Measurements from ENCODE around the gene BPTF. TPM values are rescaled to one million over a fixed set of nuclear protein-coding genes. Genes with fewer than 3 reads are reported as not detected.
"Not testable (repeated sequence)": the region's sequence is repeated elsewhere in the genome, so short reads cannot be mapped to it uniquely, and the experiment has no call there.

Gene BPTF
- total and polyA plus RNA-seq, 4 experiments from 2014 or later: 2.4 to 187 (median 106) TPM

DNA sequence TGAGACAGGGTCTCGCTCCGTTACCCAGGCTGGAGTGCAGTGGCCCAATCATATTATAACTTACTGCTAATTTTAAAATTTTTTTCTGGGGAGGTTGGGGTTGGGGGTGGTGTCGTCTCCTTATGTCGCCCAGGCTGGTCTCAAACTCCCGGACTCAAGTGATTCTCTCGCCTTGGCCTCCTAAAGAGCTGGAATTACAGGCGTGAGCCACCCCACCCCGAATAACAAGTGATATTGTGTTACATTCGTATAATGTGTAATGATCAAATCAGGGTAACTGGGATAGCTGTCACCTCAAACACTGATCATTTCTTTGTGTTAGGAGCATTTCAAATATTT is 194.0 kb downstream of the BPTF start:
- Mint-ChIP-seq H3K4me1 (peaks cover 8 to 26% (median 21%) of the 10 kb centered on the region in 4 donors), H3K27me3 (peaks cover 0 to 4% of the 10 kb centered on the region in 2 donors), H3K36me3 (peaks cover 0 to 10% of the 10 kb centered on the region in 2 donors), H3K4me3 (peak overlapping the region; percentile 84 to 94 (median 90)), H3K27ac (peak overlapping the region in 5 of 7 donors; percentile 91 to 100 (median 98)), H3K9me3 (peaks cover 0 to 13% (median 1%) of the 10 kb centered on the region in 8 donors)
- peak overlapping the region; percentile 62 for H3K27ac ChIP-seq (ENCODE audit: low read depth, low read length)
- CTCF ChIA-PET (ENCODE audit: partially characterized antibody): interaction anchor here (0.9 to 1.6 kb wide), 10 partner anchors 8 to 445 kb away, joined by 3 to 11 read pairs (median 4); no protein-coding TSS in a partner anchor
- DNase-seq: no peak
- no peaks in the 10 kb centered on the region for H3K36me3 ChIP-seq (ENCODE audit: insufficient read depth, low read length)
- peak overlapping the region in 1 of 2 donors; percentile 65 for H3K4me3 ChIP-seq (ENCODE audit: low read length in 2 of 2)
- intact Hi-C loops (cut with micrococcal nuclease): loop anchor here (2.0 kb wide), 1 partner anchor 25 kb away; no protein-coding TSS in a partner anchor
- POLR2A ChIA-PET (ENCODE audit: partially characterized antibody): interaction anchor here (0.6 to 1.7 kb wide), 8 partner anchors 17 to 438 kb away, joined by 3 to 20 read pairs (median 4); partner anchors contain the start of genes ARSG, C17orf58, KPNA2 and SLC16A6
- H3K27me3 ChIP-seq (ENCODE audit: insufficient read depth, low read length): no peaks in the 10 kb centered on the region
- H3K4me1 ChIP-seq (ENCODE audit: insufficient read depth, low read length): peaks cover 15% of the 10 kb centered on the region
- no peaks in the 10 kb centered on the region for H3K9me3 ChIP-seq (ENCODE audit: control insufficient read depth in 1 of 2, low read length in 2 of 2)

DNA sequence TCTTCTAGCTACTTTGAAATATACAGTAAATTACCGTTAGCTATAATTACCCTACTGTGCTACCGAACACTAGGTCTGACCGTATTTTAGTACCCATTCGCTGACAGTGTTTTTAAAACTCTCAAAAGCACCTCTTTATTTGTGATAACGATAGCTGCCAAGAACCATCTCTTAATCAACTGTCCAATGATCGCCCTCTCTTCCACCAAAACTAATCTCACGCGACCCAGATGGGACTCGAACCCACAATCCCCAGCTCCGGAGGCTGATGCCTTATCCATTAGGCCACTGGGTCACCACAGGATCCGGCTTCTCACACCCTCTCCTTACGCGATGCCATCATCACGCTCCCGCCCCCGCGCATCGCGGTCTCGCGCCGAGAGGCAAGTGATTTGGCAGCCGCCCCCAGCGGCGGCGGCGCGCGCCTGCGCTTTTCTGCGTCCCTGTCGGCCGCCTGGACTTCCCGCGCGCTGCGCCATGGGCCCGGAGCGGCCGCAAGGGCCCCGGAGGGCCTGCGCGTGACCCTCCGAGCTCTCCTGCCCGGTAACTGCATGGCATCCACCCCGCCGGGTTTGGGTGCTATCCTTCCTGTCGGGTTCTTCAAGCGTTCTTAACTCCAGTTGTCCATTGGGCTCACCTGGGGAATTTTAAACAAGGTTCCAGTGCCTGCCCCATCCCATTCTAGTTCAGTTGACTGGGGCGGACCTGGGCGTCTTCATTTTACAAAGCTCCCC is 194.5 kb downstream of the BPTF start:
- no peaks in the 10 kb centered on the region for H3K27me3 ChIP-seq (ENCODE audit: insufficient read depth, low read length)
- ChIA-PET CTCF (ENCODE audit: partially characterized antibody) (interaction anchor here (0.6 to 1.6 kb wide), 12 partner anchors 8 to 445 kb away, joined by 3 to 11 read pairs (median 4); partner anchors contain the start of gene KPNA2), POLR2A (ENCODE audit: partially characterized antibody) (interaction anchor here (0.6 to 1.7 kb wide), 11 partner anchors 12 to 437 kb away, joined by 3 to 20 read pairs (median 3); partner anchors contain the start of genes ARSG, C17orf58, KPNA2 and SLC16A6)
- H3K4me1 ChIP-seq (ENCODE audit: insufficient read depth, low read length): peaks cover 15% of the 10 kb centered on the region
- H3K9me3 ChIP-seq (ENCODE audit: control insufficient read depth in 1 of 2, low read length in 2 of 2): no peaks in the 10 kb centered on the region
- peak; percentile 93 to 98 (median 95) for DNase-seq
- peaks cover 0 to 4% of the 10 kb centered on the region in 2 donors for H3K27me3 Mint-ChIP-seq
- intact Hi-C loops (cut with micrococcal nuclease): loop anchor here (1.0 to 2.0 kb wide), 2 partner anchors 15 to 25 kb away; partner anchors contain the start of gene KPNA2
- H3K4me3 Mint-ChIP-seq: peak overlapping the region; percentile 84 to 94 (median 90)
- H3K4me1 Mint-ChIP-seq: peaks cover 8 to 26% (median 21%) of the 10 kb centered on the region in 4 donors
- peak overlapping the region; percentile 91 to 100 (median 98) for H3K27ac Mint-ChIP-seq
- no peaks in the 10 kb centered on the region for H3K36me3 ChIP-seq (ENCODE audit: insufficient read depth, low read length)
- H3K36me3 Mint-ChIP-seq: peaks cover 0 to 10% of the 10 kb centered on the region in 2 donors
- H3K9me3 Mint-ChIP-seq: peaks cover 0 to 13% (median 1%) of the 10 kb centered on the region in 8 donors
- peak overlapping the region; percentile 62 for H3K27ac ChIP-seq (ENCODE audit: low read depth, low read length)
- peak overlapping the region; percentile 54 to 65 for H3K4me3 ChIP-seq (ENCODE audit: low read length in 2 of 2)

DNA sequence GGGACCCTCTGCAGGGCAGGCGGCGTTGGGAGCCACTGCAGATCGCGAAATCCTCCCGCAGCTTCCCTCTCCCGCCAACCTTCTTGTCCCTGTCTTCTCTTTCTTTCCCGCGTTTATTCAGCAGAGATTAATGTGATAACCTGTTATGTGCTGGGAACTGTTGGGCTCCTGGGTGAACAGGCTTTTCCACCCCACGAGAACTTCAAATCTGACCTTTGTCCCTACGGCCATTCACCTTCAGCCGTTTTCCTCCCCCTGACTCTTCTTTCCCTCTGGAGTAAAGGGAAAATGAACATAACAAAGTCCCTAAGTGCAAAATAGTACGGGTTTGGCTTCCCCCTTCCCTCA is 195.1 kb downstream of the BPTF start:
- ChIA-PET POLR2A (ENCODE audit: partially characterized antibody) (interaction anchor here (0.8 to 1.7 kb wide), 10 partner anchors 13 to 437 kb away, joined by 3 to 20 read pairs (median 3); partner anchors contain the start of genes ARSG, C17orf58, KPNA2 and SLC16A6), CTCF (ENCODE audit: partially characterized antibody) (interaction anchor here (0.6 to 1.6 kb wide), 8 partner anchors 9 to 57 kb away, joined by 3 to 11 read pairs (median 4); partner anchors contain the start of gene KPNA2)
- Histone ChIP-seq H3K4me3 (ENCODE audit: low read length in 2 of 2) (peak overlapping the region; percentile 54 to 65), H3K27me3 (ENCODE audit: insufficient read depth, low read length) (no peaks in the 10 kb centered on the region), H3K9me3 (ENCODE audit: control insufficient read depth in 1 of 2, low read length in 2 of 2) (no peaks in the 10 kb centered on the region), H3K36me3 (ENCODE audit: insufficient read depth, low read length) (no peaks in the 10 kb centered on the region), H3K4me1 (ENCODE audit: insufficient read depth, low read length) (peaks cover 15% of the 10 kb centered on the region), H3K27ac (ENCODE audit: low read depth, low read length) (peak overlapping the region; percentile 62)
- Mint-ChIP-seq H3K36me3 (peaks cover 0 to 10% of the 10 kb centered on the region in 2 donors), H3K4me3 (peak overlapping the region; percentile 84 to 94 (median 90)), H3K4me1 (peaks cover 8 to 26% (median 21%) of the 10 kb centered on the region in 4 donors), H3K27ac (peak overlapping the region; percentile 87 to 100 (median 96)), H3K27me3 (peaks cover 0 to 4% of the 10 kb centered on the region in 2 donors), H3K9me3 (peaks cover 0 to 13% (median 1%) of the 10 kb centered on the region in 8 donors)
- intact Hi-C loops (cut with micrococcal nuclease): loop anchor here (1.0 kb wide), 1 partner anchor 15 kb away; the partner anchor contains the start of gene KPNA2
- no peak for DNase-seq

DNA sequence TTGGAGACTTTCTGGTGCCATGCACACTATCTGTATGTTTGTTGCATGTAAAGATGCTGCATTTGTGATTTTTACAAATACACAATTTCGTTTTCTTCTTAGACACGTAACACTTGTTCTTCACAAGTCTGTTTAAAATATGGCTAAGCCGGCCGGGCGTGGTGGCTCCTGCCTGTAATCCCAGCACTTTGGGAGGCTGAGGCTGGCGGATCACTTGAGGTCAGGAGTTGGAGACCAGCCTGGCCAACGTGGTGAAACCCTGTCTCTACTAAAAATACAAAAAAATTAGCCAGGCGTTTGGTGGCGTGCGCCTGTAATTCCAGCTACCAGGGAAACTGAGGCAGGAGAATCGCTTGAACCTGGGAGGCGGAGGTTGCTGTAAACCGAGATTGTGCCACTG is 195.5 kb downstream of the BPTF start:
- not testable (repeated sequence) for H3K36me3 ChIP-seq (ENCODE audit: insufficient read depth, low read length); DNase-seq; H3K9me3 ChIP-seq (ENCODE audit: control insufficient read depth in 1 of 2, low read length in 2 of 2); H3K36me3 Mint-ChIP-seq; H3K27me3 ChIP-seq (ENCODE audit: insufficient read depth, low read length); H3K27me3 Mint-ChIP-seq
- peaks cover 0 to 13% (median 1%) of the 10 kb centered on the region in 8 donors for H3K9me3 Mint-ChIP-seq
- peak overlapping the region; percentile 62 for H3K27ac ChIP-seq (ENCODE audit: low read depth, low read length)
- POLR2A ChIA-PET (ENCODE audit: partially characterized antibody): interaction anchor here (0.9 to 1.7 kb wide), 4 partner anchors 16 to 271 kb away, joined by 3 to 20 read pairs (median 5); partner anchors contain the start of genes ARSG, C17orf58, KPNA2 and SLC16A6
- peaks cover 8 to 26% (median 18%) of the 10 kb centered on the region in 4 donors for H3K4me1 Mint-ChIP-seq
- H3K27ac Mint-ChIP-seq: peak overlapping the region; percentile 87 to 100 (median 96)
- CTCF ChIA-PET (ENCODE audit: partially characterized antibody): interaction anchor here (0.6 to 1.4 kb wide), 4 partner anchors 10 to 53 kb away, joined by 3 read pairs; partner anchors contain the start of gene KPNA2
- H3K4me1 ChIP-seq (ENCODE audit: insufficient read depth, low read length): peaks cover 15% of the 10 kb centered on the region
- peak overlapping the region; percentile 84 to 94 (median 90) for H3K4me3 Mint-ChIP-seq
- intact Hi-C loops (cut with micrococcal nuclease): loop anchor here (1.0 kb wide), 1 partner anchor 15 kb away; the partner anchor contains the start of gene KPNA2
- H3K4me3 ChIP-seq (ENCODE audit: low read length in 2 of 2): peak overlapping the region in 1 of 2 donors; percentile 65

DNA sequence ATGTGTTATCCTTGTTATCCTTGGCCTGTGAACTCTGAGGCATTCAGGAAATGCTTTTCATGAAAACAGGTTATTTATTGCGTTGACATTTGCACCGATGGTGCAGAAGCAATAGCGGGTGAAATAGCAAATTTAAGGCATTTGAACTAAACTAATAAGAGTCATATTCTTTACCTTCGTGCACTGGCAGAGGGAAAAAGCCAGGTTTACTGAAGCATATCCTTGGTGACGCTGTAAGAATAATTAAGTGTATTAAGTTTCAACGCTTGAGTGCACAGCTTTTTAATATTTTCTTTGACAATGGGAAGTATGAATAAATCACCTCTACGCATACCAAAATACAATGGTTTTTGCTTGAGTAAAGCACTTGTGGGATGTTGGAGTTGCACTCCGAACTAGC is 196.7 kb downstream of the BPTF start:
- no peaks in the 10 kb centered on the region for H3K9me3 ChIP-seq (ENCODE audit: control insufficient read depth in 1 of 2, low read length in 2 of 2)
- CTCF ChIA-PET (ENCODE audit: partially characterized antibody): interaction anchor here (1.1 kb wide), 1 partner anchor 10 kb away, joined by 4 read pairs; no protein-coding TSS in a partner anchor
- H3K27me3 ChIP-seq (ENCODE audit: insufficient read depth, low read length): no peaks in the 10 kb centered on the region
- no peaks in the 10 kb centered on the region for H3K36me3 ChIP-seq (ENCODE audit: insufficient read depth, low read length)
- intact Hi-C loops (cut with micrococcal nuclease): no loop called here
- Mint-ChIP-seq H3K9me3 (peaks cover 0 to 13% (median 1%) of the 10 kb centered on the region in 8 donors), H3K27me3 (peaks cover 0 to 6% of the 10 kb centered on the region in 2 donors), H3K27ac (peak overlapping the region in 3 of 7 donors; percentile 4 to 100 (median 84)), H3K4me3 (peak overlapping the region in 2 of 8 donors; percentile 13 to 35), H3K4me1 (peaks cover 8 to 19% (median 16%) of the 10 kb centered on the region in 4 donors), H3K36me3 (peaks cover 0 to 10% of the 10 kb centered on the region in 2 donors)
- peaks cover 15% of the 10 kb centered on the region for H3K4me1 ChIP-seq (ENCODE audit: insufficient read depth, low read length)
- POLR2A ChIA-PET (ENCODE audit: partially characterized antibody): interaction anchor here (2.4 kb wide), 1 partner anchor 14 kb away, joined by 6 read pairs; the partner anchor contains the start of gene KPNA2
- H3K27ac ChIP-seq (ENCODE audit: low read depth, low read length): no peak overlapping the region
- no peak for DNase-seq
- H3K4me3 ChIP-seq (ENCODE audit: low read length in 2 of 2): no peak overlapping the region

DNA sequence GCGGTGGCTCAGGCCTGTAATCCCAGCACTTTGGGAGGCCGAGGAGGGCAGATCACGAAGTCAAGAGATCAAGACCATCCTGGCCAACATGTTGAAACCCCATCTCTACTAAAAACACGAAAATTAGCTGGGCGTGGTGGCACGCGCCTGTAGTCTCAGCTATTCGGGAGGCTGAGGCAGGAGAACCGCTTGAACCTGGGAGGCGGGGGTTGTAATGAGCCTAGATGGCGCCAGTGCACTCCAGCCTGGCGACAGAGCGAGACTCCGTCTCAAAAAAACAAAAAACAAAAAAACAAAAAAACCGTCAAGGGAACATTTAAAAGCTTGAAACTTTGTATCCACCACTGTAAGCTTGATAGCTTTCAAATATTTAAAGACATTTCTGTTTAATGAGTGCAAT is 197.2 kb downstream of the BPTF start:
- H3K4me3 Mint-ChIP-seq; H3K36me3 ChIP-seq (ENCODE audit: insufficient read depth, low read length); H3K9me3 ChIP-seq (ENCODE audit: control insufficient read depth in 1 of 2, low read length in 2 of 2); H3K36me3 Mint-ChIP-seq; intact Hi-C loops (cut with micrococcal nuclease); H3K4me3 ChIP-seq (ENCODE audit: low read length in 2 of 2); H3K27me3 Mint-ChIP-seq; H3K27me3 ChIP-seq (ENCODE audit: insufficient read depth, low read length); H3K27ac ChIP-seq (ENCODE audit: low read depth, low read length); DNase-seq: not testable (repeated sequence)
- POLR2A ChIA-PET (ENCODE audit: partially characterized antibody): interaction anchor here (2.4 kb wide), 1 partner anchor 13 kb away, joined by 6 read pairs; the partner anchor contains the start of gene KPNA2
- H3K4me1 Mint-ChIP-seq: peaks cover 7 to 16% (median 13%) of the 10 kb centered on the region in 4 donors
- peaks cover 15% of the 10 kb centered on the region for H3K4me1 ChIP-seq (ENCODE audit: insufficient read depth, low read length)
- peaks cover 0 to 13% (median 1%) of the 10 kb centered on the region in 8 donors for H3K9me3 Mint-ChIP-seq
- CTCF ChIA-PET (ENCODE audit: partially characterized antibody): interaction anchor here (1.1 kb wide), 1 partner anchor 11 kb away, joined by 4 read pairs; no protein-coding TSS in a partner anchor
- H3K27ac Mint-ChIP-seq: peak overlapping the region in 1 of 7 donors; percentile 100
